Progenitor cell of endocrine pancreas (in vitro differentiated cells): ENCODE results near the gene PDE1C. TPM values are rescaled to one million over a fixed set of nuclear protein-coding genes. Genes with fewer than 3 reads are reported as not detected.

Experiments used
- DNase-seq: peaks from one replicate; pipeline ENCODE4 v3.0.0; 2021; ENCODE audit warnings: low spot score; ENCODE audit not compliant: unreplicated experiment
- H3K27ac Mint-ChIP-seq: 2 replicates; pipeline ENCODE4 v1.8.0; 2021; ENCODE audit warnings: mild to moderate bottlenecking, moderate library complexity, mixed read lengths
- H3K27me3 Mint-ChIP-seq: 2 replicates; pipeline ENCODE4 v1.8.0; 2021; ENCODE audit warnings: mixed read lengths
- H3K36me3 Mint-ChIP-seq: 2 replicates; pipeline ENCODE4 v1.8.0; 2022; ENCODE audit warnings: mixed read lengths; ENCODE audit not compliant: insufficient read depth
- H3K4me1 Mint-ChIP-seq: 2 replicates; pipeline ENCODE4 v1.8.0; 2021; ENCODE audit warnings: low read depth, mixed read lengths
- H3K4me3 Mint-ChIP-seq: 2 replicates; pipeline ENCODE4 v1.8.0; 2021; ENCODE audit warnings: low read depth, mild to moderate bottlenecking, moderate library complexity, mixed read lengths
- H3K9me3 Mint-ChIP-seq: 2 replicates; pipeline ENCODE4 v1.8.0; 2021; ENCODE audit warnings: low read depth, mixed read lengths
- CTCF ChIP-seq: fragments of 200-600 bp; sonication (generic); IDR thresholded peaks from one replicate; pipeline ENCODE4 v1.5.0; 2021; ENCODE audit warnings: antibody characterized with exemption, mild to moderate bottlenecking; ENCODE audit not compliant: unreplicated experiment
- total RNA-seq: library from RNA; stranded (reverse); gene quantifications from 2 replicates; pipeline ENCODE4 v1.2.1, GENCODE V29; 2021

The PDE1C gene
- total RNA-seq, 1 donor from 2014 or later = 1.7 TPM

- no peak for DNase-seq
- H3K36me3 Mint-ChIP-seq = no peaks in the 10 kb centered on the region
Measured at GRCh38 chr7:32108651-32109050, 38.4 kb upstream of the PDE1C start.

GRCh38 chr7:32104766-32105165 lies 34.6 kb upstream of the PDE1C start:
- DNase-seq = no peak
- Mint-ChIP-seq H3K36me3 (no peaks in the 10 kb centered on the region), H3K4me3 (no peak overlapping the region), H3K9me3 (peaks cover 4% of the 10 kb centered on the region), H3K4me1 (no peaks in the 10 kb centered on the region), H3K27ac (no peak overlapping the region), H3K27me3 (peaks cover 5% of the 10 kb centered on the region)
- no peak for TF ChIP-seq CTCF

More at GRCh38 chr7:32108651-32109050, 38.4 kb upstream of the PDE1C start:
- peaks cover 2% of the 10 kb centered on the region for H3K27me3 Mint-ChIP-seq
- H3K4me1 Mint-ChIP-seq = no peaks in the 10 kb centered on the region
- no peak overlapping the region for H3K4me3 Mint-ChIP-seq
- TF ChIP-seq CTCF = no peak
- peaks cover 17% of the 10 kb centered on the region for H3K9me3 Mint-ChIP-seq
- H3K27ac Mint-ChIP-seq = no peak overlapping the region

- H3K36me3 Mint-ChIP-seq = no peaks in the 10 kb centered on the region
- no peak for TF ChIP-seq CTCF
- peaks cover 5% of the 10 kb centered on the region for H3K27me3 Mint-ChIP-seq
- no peaks in the 10 kb centered on the region for H3K4me1 Mint-ChIP-seq
- peaks cover 4% of the 10 kb centered on the region for H3K9me3 Mint-ChIP-seq
- H3K27ac Mint-ChIP-seq = no peak overlapping the region
- no peak for DNase-seq
- no peak overlapping the region for H3K4me3 Mint-ChIP-seq
Measured at GRCh38 chr7:32103361-32103760, 33.2 kb upstream of the PDE1C start.

- no peak for TF ChIP-seq CTCF
- peaks cover 5% of the 10 kb centered on the region for H3K27me3 Mint-ChIP-seq
- H3K36me3 Mint-ChIP-seq = no peaks in the 10 kb centered on the region
- no peak overlapping the region for H3K4me3 Mint-ChIP-seq
- H3K9me3 Mint-ChIP-seq = peaks cover 4% of the 10 kb centered on the region
- H3K4me1 Mint-ChIP-seq = no peaks in the 10 kb centered on the region
- no peak overlapping the region for H3K27ac Mint-ChIP-seq
- DNase-seq = no peak
Measured at GRCh38 chr7:32102432-32102873, 32.2 kb upstream of the PDE1C start.

- H3K27me3 Mint-ChIP-seq = peaks cover 5% of the 10 kb centered on the region
- DNase-seq = no peak
- no peak for TF ChIP-seq CTCF
- no peak overlapping the region for H3K4me3 Mint-ChIP-seq
- H3K9me3 Mint-ChIP-seq = no peaks in the 10 kb centered on the region
- no peaks in the 10 kb centered on the region for H3K4me1 Mint-ChIP-seq
- no peak overlapping the region for H3K27ac Mint-ChIP-seq
- H3K36me3 Mint-ChIP-seq = no peaks in the 10 kb centered on the region
Measured at GRCh38 chr7:32100407-32100907, 30.2 kb upstream of the PDE1C start.
